ENCODE data around the gene UBB. TPM values are rescaled to one million over a fixed set of nuclear protein-coding genes. Genes with fewer than 3 reads are reported as not detected.
A peak's percentile ranks its signal among the peaks of the same experiment; 100 is the strongest.
"Not testable (repeated sequence)": the region's sequence is repeated elsewhere in the genome, so short reads cannot be mapped to it uniquely, and the experiment has no call there.

Gene UBB
- total RNA-seq, 4 donors from 2014 or later = 697 to 982 (median 790) TPM

- TF ChIP-seq, protein P1, sequence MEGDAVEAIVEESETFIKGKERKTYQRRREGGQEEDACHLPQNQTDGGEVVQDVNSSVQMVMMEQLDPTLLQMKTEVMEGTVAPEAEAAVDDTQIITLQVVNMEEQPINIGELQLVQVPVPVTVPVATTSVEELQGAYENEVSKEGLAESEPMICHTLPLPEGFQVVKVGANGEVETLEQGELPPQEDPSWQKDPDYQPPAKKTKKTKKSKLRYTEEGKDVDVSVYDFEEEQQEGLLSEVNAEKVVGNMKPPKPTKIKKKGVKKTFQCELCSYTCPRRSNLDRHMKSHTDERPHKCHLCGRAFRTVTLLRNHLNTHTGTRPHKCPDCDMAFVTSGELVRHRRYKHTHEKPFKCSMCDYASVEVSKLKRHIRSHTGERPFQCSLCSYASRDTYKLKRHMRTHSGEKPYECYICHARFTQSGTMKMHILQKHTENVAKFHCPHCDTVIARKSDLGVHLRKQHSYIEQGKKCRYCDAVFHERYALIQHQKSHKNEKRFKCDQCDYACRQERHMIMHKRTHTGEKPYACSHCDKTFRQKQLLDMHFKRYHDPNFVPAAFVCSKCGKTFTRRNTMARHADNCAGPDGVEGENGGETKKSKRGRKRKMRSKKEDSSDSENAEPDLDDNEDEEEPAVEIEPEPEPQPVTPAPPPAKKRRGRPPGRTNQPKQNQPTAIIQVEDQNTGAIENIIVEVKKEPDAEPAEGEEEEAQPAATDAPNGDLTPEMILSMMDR (IDR thresholded peaks at IDR 0.05) = no peak
- TF ChIP-seq POLR2A (IDR thresholded peaks at IDR 0.05) (no peak), POLR2AphosphoS5 (IDR thresholded peaks at IDR 0.05) (no peak), EP300 (IDR thresholded peaks at IDR 0.05) (no peak)
- peak overlapping the region in 2 of 4 donors; percentile 91 to 94 for H3K27ac ChIP-seq
- no peak overlapping the region for H3K4me3 ChIP-seq
- H3K36me3 ChIP-seq = peaks cover 0 to 23% of the 10 kb centered on the region in 2 donors
- WGBS, 2 donors (ENCODE audit: low coverage in 1 of 2) = 75 to 82% methylated on average over 5 to 7 of the region's 8 CpGs
- no peaks in the 10 kb centered on the region for H3K9me3 ChIP-seq
- no peaks in the 10 kb centered on the region for H3K27me3 ChIP-seq
- ATAC-seq = no peak
- peaks cover 2 to 38% (median 16%) of the 10 kb centered on the region in 3 donors for H3K4me1 ChIP-seq
These were observed 1.2 kb upstream of the UBB start for GRCh38 chr17:16379654-16380053.

DNA sequence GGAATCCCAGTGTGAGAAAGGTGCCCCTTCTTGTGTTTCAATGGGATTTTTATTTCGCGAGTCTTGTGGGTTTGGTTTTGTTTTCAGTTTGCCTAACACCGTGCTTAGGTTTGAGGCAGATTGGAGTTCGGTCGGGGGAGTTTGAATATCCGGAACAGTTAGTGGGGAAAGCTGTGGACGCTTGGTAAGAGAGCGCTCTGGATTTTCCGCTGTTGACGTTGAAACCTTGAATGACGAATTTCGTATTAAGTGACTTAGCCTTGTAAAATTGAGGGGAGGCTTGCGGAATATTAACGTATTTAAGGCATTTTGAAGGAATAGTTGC lies 567 bp downstream of the UBB start:
- H3K27ac ChIP-seq = peak overlapping the region; percentile 91 to 98 (median 92)
- no peak for ATAC-seq
- H3K4me3 ChIP-seq = peak overlapping the region; percentile 75 to 98
- peaks cover 2 to 51% (median 16%) of the 10 kb centered on the region in 3 donors for H3K4me1 ChIP-seq
- no peaks in the 10 kb centered on the region for H3K9me3 ChIP-seq
- H3K36me3 ChIP-seq = peaks cover 0 to 23% of the 10 kb centered on the region in 2 donors
- H3K27me3 ChIP-seq = no peaks in the 10 kb centered on the region
- 0 to 5% methylated on average over 8 to 11 of the region's 14 CpGs for WGBS, 2 donors (ENCODE audit: low coverage in 1 of 2)
- TF ChIP-seq POLR2A (IDR thresholded peaks at IDR 0.05) (no peak), POLR2AphosphoS5 (IDR thresholded peaks at IDR 0.05) (no peak), EP300 (IDR thresholded peaks at IDR 0.05) (no peak)
- TF ChIP-seq, protein P1 (IDR thresholded peaks at IDR 0.05) = no peak

DNA sequence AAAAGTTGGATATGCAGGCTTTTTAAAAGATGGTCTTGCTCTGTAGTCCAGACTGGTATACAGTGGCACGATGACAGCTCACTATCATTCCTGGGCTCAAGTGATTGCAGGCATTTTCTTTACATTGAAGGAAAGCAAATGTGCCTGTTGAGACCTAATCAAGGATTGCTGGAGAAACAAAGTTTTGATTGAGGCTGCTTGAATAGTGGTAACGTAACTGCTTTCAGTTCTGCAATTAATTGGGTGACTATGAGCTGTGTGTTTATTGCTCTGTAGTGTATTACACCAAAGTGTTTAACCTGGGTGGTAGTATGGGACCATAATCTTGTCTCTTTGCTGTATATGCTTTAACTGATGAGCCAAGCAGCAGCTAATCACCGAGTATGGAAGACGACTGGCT lies 2.3 kb downstream of the UBB start:
- TF ChIP-seq POLR2A (IDR thresholded peaks at IDR 0.05) (no peak), EP300 (IDR thresholded peaks at IDR 0.05) (no peak), POLR2AphosphoS5 (IDR thresholded peaks at IDR 0.05) (no peak)
- TF ChIP-seq, protein P1 (IDR thresholded peaks at IDR 0.05) = no peak
- WGBS, 2 donors (ENCODE audit: low coverage in 1 of 2) = 31 to 81% methylated on average over 4 of the region's 4 CpGs
- Histone ChIP-seq H3K36me3 (peaks cover 0 to 23% of the 10 kb centered on the region in 2 donors), H3K4me1 (peaks cover 2 to 62% (median 16%) of the 10 kb centered on the region in 3 donors), H3K4me3 (peak overlapping the region in 1 of 2 donors; percentile 75), H3K27me3 (no peaks in the 10 kb centered on the region), H3K27ac (peak overlapping the region in 1 of 4 donors; percentile 42), H3K9me3 (no peaks in the 10 kb centered on the region)
- no peak for ATAC-seq

DNA sequence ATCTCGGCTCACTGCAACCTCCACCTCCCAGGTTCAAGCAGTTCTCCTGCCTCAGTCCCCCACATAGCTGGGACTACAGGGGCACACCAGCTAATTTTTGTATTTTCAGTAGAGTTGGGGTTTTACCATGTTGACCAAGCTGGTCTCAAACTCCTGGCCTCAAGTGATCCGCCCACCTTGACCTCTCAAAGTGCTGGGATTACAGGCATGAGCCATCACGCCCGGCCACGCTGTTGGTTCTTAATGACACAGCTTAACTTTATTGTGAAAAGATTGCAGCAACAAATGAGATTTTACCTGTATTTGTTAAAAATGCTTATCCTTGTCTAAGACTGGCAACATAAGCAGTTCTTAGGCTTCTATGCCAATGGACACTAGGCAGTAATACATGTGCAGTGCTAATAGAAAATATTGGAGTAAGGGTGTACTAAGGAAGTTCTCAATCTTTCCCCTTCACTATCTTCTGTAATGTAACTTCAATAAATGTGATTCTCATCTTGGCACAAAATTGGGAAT lies 2.9 kb downstream of the UBB start:
- 97% methylated on average over 5 of the region's 5 CpGs; no CpG with 5 or more reads in 1 of the 2 donors for WGBS, 2 donors (ENCODE audit: low coverage in 1 of 2)
- peaks cover 0 to 23% of the 10 kb centered on the region in 2 donors for H3K36me3 ChIP-seq
- H3K9me3 ChIP-seq = no peaks in the 10 kb centered on the region
- peaks cover 2 to 62% (median 16%) of the 10 kb centered on the region in 3 donors for H3K4me1 ChIP-seq
- H3K27me3 ChIP-seq = no peaks in the 10 kb centered on the region
- H3K4me3 ChIP-seq = peak overlapping the region in 1 of 2 donors; percentile 75
- peak overlapping the region in 1 of 4 donors; percentile 42 for H3K27ac ChIP-seq
- TF ChIP-seq POLR2AphosphoS5 (IDR thresholded peaks at IDR 0.05) = no peak
- TF ChIP-seq, protein P1 (IDR thresholded peaks at IDR 0.05) = no peak
- no peak for TF ChIP-seq POLR2A (IDR thresholded peaks at IDR 0.05)
- TF ChIP-seq EP300 (IDR thresholded peaks at IDR 0.05) = no peak
- ATAC-seq = no peak

DNA sequence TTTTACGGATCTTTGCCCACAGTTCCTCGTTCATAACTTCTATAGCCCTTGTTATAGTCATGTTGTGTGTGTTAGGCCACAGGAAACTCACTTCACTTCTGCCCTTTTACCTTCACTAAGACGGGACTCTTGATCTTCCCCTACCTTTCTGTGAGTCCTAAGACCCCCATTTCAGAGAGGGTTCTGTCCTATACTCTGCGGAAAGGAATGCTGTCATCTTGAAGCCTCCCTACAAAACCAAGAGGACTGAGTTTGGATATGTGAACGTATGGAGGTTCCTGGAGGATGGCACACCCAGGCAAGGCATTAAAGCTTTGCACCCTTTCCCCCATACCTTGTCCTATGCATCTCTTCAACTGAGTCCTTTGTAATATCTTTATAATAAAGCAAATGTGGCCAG lies 3.7 kb downstream of the UBB start:
- peaks cover 0 to 23% of the 10 kb centered on the region in 2 donors for H3K36me3 ChIP-seq
- 62 to 71% methylated on average over 5 of the region's 5 CpGs for WGBS, 2 donors (ENCODE audit: low coverage in 1 of 2)
- no peak overlapping the region for H3K4me3 ChIP-seq
- H3K4me1 ChIP-seq = peaks cover 2 to 62% (median 16%) of the 10 kb centered on the region in 3 donors
- H3K9me3 ChIP-seq = no peaks in the 10 kb centered on the region
- no peaks in the 10 kb centered on the region for H3K27me3 ChIP-seq
- peak overlapping the region in 2 of 4 donors; percentile 19 to 42 for H3K27ac ChIP-seq
- no peak for ATAC-seq
- TF ChIP-seq, protein P1 (IDR thresholded peaks at IDR 0.05) = no peak
- TF ChIP-seq POLR2A (IDR thresholded peaks at IDR 0.05) (no peak), EP300 (IDR thresholded peaks at IDR 0.05) (no peak), POLR2AphosphoS5 (IDR thresholded peaks at IDR 0.05) (no peak)

GRCh38 chr17:16386126-16386507 lies 5.2 kb downstream of the UBB start:
- ATAC-seq, H3K27me3 ChIP-seq, H3K9me3 ChIP-seq: not testable (repeated sequence)
- Histone ChIP-seq H3K27ac (peak overlapping the region in 2 of 4 donors; percentile 48 to 73), H3K36me3 (peaks cover 0 to 23% of the 10 kb centered on the region in 2 donors), H3K4me1 (peaks cover 2 to 56% (median 16%) of the 10 kb centered on the region in 3 donors), H3K4me3 (peak overlapping the region in 1 of 2 donors; percentile 49)
- WGBS, 2 donors (ENCODE audit: low coverage in 1 of 2) = 54 to 72% methylated on average over 3 to 17 of the region's 23 CpGs
